NCI-H1105 treated with DMSO at 0.1 percent for 48 hours (cell line): ENCODE measurements around the gene OSBPL8.
"Not testable (repeated sequence)": the region's sequence is repeated elsewhere in the genome, so short reads cannot be mapped to it uniquely, and the experiment has no call there.

ENCODE experiments used
- DNase-seq: peaks from one replicate; lab custom pipeline; 2025; lab: John Stamatoyannopoulos, UW

Gene OSBPL8

GRCh38 chr12:76360316-76360715 lies 199.3 kb downstream of the OSBPL8 start:
- no peak for DNase-seq

GRCh38 chr12:76356071-76356470 lies 203.5 kb downstream of the OSBPL8 start:
- DNase-seq, result no peak

- peak; percentile 93 for DNase-seq
These were observed 211.3 kb downstream of the OSBPL8 start, which contains the start of gene BBS10 for GRCh38 chr12:76348079-76348901. Gene BBS10 (minus strand): TSS chr12:76348415. CDS start chr12:76348358, 57 bp downstream.

GRCh38 chr12:76346798-76347420 lies 212.7 kb downstream of the OSBPL8 start:
- peak; percentile 18 for DNase-seq

DNA sequence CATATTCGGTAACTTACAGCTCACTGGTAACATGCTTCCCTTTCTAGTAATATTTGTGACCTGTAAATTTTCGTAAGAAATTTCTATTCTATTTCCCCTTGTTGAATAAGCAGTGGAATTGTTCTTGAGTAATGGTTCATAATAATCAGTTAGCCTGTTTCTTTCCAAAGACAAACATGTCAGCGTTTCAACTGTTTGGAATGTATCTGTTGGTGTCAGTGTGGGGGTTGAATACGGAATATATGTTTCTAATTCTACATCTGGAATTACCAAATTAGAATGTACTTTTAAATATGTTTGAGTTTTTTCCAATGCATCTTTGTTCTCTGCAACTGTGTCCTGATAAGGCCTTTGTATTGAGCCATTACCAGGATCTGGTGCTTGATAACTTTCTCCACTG lies 213.3 kb downstream of the OSBPL8 start:
- no peak for DNase-seq

GRCh38 chr12:76345569-76345968 lies 214.0 kb downstream of the OSBPL8 start:
- no peak for DNase-seq

DNA sequence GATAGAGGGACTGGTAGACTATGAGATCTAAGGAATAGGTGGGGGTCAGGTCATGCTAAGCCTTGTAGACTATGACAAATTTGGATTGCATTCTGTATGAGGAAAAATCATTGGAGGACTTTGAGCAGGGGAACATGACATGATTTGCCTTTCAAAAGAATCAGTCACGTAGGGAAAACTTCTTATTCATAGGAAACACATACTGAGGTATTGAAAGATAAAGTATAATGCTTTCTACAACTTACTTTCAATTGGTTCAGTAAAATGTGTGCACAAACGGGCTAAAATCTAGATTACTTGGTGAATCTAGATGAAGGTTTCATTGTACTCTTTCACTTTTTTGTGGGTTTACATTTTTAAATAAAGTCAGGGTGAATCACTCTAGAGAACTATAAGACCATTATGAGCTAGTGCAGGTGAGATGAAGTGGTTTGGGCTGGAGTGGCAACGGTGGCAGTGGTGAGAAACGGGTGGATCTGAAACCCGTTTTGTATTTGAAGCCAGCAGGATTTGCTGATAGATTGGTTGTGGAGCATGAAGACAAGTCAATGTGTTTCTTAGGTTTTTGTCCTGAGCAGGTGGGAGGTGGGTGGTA lies 218.0 kb downstream of the OSBPL8 start:
- no peak for DNase-seq

DNA sequence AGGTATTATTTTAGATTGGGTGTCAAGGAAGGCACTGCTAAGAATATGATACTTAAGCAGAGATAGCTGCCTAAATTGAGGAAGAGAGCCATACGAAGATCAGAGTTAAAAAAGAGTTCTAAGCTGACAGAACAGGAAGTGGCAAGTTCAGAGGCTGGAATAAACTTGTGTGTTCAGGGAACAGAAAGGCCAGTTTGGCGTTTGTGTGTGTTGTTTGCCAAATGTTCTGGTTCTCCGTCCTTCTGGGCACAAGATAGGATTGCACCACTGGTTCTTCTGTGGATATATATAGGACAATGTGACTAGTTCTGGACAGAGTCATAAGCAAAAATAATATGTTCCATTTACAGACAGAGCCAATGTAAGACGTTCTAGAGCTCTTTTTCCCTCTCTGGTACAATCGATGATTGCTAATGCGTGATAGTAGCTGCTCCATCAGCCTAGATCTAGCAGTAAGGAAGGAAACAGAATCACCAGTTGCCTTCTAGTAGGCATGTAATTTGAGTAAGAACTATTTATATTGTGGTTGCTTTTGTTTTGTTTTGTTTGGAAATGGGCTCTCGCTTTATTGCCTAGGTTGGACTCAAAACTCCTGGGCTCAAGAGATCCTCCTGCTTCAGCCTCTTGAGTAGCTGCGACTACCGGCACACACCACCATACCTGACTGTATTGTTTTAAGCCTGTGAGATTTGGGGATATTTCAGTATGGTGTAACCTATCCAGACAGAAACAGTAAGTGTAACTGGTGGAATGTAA lies 218.7 kb downstream of the OSBPL8 start:
- DNase-seq, result no peak

DNA sequence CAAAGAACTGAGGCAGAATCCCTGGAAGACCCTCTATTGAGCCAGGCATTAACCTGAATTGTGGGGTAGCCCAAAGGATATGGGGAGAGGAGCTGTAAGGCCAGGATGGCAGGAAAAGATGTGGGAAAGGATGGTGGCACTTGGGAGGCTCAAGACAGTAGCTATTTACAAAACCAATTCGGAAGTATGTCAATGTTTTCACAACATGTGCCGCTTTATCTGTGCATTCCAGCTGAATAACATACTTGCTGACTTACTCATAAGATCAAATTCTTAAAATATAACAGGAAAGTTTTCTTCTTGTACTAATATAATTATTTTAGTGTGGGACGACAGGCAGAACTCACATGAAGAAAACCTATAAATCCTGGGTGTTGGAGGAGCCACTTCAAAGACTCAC lies 222.0 kb downstream of the OSBPL8 start:
- no peak for DNase-seq

GRCh38 chr12:76332606-76333005 lies 227.0 kb downstream of the OSBPL8 start:
- no peak for DNase-seq

DNA sequence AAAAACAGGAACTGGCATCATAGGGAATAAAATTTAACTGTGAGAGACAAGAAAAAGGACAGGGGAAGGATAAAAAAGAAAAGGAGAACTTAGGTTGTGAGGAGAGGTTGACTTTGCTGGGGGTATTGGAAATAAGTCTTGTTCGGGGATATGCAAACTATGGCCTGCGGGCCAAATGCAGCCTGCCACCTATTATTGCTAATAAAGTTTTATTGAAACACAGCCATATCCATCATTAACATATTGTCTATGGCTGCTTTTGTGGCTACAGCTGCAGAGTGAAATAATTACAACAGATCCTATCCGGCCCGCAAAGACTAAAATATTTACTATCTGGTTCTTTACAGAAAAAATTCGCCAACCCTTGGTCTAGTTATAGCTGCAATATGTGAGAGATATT lies 230.0 kb downstream of the OSBPL8 start:
- no peak for DNase-seq

- DNase-seq, result no peak
These were observed 230.4 kb downstream of the OSBPL8 start for GRCh38 chr12:76329159-76329558.

GRCh38 chr12:76319595-76320319 lies 239.8 kb downstream of the OSBPL8 start:
- DNase-seq, result not testable (repeated sequence)

GRCh38 chr12:76318773-76319594 lies 240.6 kb downstream of the OSBPL8 start:
- no peak for DNase-seq

- no peak for DNase-seq
These were observed 241.6 kb downstream of the OSBPL8 start for GRCh38 chr12:76317976-76318375.

GRCh38 chr12:76316468-76316867 lies 243.1 kb downstream of the OSBPL8 start:
- DNase-seq, result no peak

- DNase-seq, result no peak
These were observed 246.3 kb downstream of the OSBPL8 start for GRCh38 chr12:76313299-76313698.

GRCh38 chr12:76312315-76312714 lies 247.3 kb downstream of the OSBPL8 start:
- no peak for DNase-seq

- DNase-seq, result no peak
These were observed 247.8 kb downstream of the OSBPL8 start for GRCh38 chr12:76311796-76312195.

DNA sequence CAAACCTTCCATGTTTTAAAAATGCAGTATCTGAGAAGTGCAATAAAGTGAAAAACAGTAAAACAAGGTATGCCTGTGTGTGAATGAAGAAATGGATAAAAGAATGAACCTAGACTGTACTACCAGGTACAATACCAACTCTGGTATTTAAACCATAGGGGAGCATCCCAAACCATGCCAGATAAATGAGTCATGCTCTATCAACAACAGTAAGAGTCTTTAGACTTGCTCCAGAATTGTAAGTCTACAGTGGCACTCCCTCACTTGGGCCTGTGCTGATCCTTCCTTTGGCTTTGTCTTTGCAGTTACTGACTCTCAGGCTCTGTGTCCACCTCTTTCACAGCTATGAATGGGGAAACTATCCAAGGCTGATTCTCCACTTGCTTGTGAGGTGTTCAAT lies 249.5 kb downstream of the OSBPL8 start:
- no peak for DNase-seq

GRCh38 chr12:76308866-76309265 lies 250.7 kb downstream of the OSBPL8 start:
- no peak for DNase-seq
